A549 (cell line): Measurements from ENCODE around the gene TPCN2.

Experiments used
- BHLHE40 ChIP-seq: IDR thresholded peaks from 2 replicates; pipeline ENCODE4 v1.6.1; 2012; ENCODE audit warnings: low read depth, low read length, inconsistent platforms
- CEBPB ChIP-seq, 2 experiments: fragments of >200 bp in 1 of 2; sonication (Bioruptor Twin) in 1 of 2; formaldehyde crosslinking in 1 of 2; IDR thresholded peaks; 2 replicates each; pipeline ENCODE4 v1.6.1; 2012 to 2016
- EP300 ChIP-seq, 2 experiments: fragments of >200 bp; sonication (Bioruptor Twin); formaldehyde crosslinking; IDR thresholded peaks; 2 replicates in 1 of 2; 3 replicates in 1 of 2; pipeline ENCODE4 v1.6.1; 2016 to 2017
- ESRRA ChIP-seq: fragments of 150-350 bp; IDR thresholded peaks from 2 replicates; pipeline ENCODE4 v1.6.1; 2014; ENCODE audit warnings: mild to moderate bottlenecking, low read length, borderline replicate concordance
- JUNB ChIP-seq: fragments of >200 bp; sonication (Bioruptor Twin); formaldehyde crosslinking; IDR thresholded peaks from 2 replicates; pipeline ENCODE4 v1.6.1; 2016
- MAFK ChIP-seq: fragments of 450-650 bp; IDR thresholded peaks from 2 replicates; pipeline ENCODE4 v1.6.1; 2014; ENCODE audit not compliant: partially characterized antibody
- MAZ ChIP-seq: fragments of 150-350 bp; IDR thresholded peaks from 2 replicates; pipeline ENCODE4 v1.6.1; 2014; ENCODE audit warnings: antibody characterized with exemption, low read depth, low read length, borderline replicate concordance
- POLR2A ChIP-seq: IDR thresholded peaks from 2 replicates; pipeline ENCODE4 v1.6.1; 2012; ENCODE audit warnings: mild to moderate bottlenecking, low read length
- POLR2AphosphoS2 ChIP-seq: conservative IDR thresholded peaks from 2 replicates; pipeline ENCODE4 v1.6.1; 2012; ENCODE audit warnings: low read length, improper control_type of control experiment, inconsistent platforms
- RFX5 ChIP-seq: fragments of 450-650 bp; IDR thresholded peaks from 2 replicates; pipeline ENCODE4 v1.7.1; 2014; ENCODE audit warnings: antibody characterized with exemption, mild to moderate bottlenecking, moderate library complexity
- TF ChIP-seq, protein P1 (sequence below): fragments of >200 bp; sonication (Bioruptor Twin); formaldehyde crosslinking; IDR thresholded peaks from 3 replicates; pipeline ENCODE4 v1.5.1; 2016

DNA sequence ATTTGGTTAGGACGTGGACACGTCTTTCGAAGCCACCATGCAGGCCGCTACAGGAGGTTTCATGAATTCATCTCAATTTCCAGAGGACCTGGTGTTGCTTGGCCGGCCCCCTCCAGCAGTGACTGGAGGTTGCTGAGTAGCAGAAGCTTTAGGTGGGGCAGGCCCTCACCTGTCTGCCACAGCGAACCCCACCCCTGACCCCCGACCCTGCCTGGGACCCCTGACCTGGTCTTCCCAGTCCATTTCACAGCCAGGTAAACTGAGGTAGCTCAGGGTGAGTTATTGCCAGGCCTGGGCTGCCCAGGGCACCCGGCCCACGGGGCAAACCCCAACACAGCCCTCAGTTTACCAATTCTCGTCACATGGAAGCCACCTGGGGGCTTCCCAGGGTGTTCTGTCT lies 67.9 kb downstream of the TPCN2 start:
- TF ChIP-seq ESRRA (no peak), POLR2AphosphoS2 (no peak), MAZ (no peak), POLR2A (no peak), RFX5 (no peak), MAFK (no peak), EP300 (IDR thresholded peaks at IDR 0.05) (no peak), CEBPB (IDR thresholded peaks at IDR 0.05) (no peak), JUNB (no peak), BHLHE40 (no peak)
- TF ChIP-seq, protein P1, sequence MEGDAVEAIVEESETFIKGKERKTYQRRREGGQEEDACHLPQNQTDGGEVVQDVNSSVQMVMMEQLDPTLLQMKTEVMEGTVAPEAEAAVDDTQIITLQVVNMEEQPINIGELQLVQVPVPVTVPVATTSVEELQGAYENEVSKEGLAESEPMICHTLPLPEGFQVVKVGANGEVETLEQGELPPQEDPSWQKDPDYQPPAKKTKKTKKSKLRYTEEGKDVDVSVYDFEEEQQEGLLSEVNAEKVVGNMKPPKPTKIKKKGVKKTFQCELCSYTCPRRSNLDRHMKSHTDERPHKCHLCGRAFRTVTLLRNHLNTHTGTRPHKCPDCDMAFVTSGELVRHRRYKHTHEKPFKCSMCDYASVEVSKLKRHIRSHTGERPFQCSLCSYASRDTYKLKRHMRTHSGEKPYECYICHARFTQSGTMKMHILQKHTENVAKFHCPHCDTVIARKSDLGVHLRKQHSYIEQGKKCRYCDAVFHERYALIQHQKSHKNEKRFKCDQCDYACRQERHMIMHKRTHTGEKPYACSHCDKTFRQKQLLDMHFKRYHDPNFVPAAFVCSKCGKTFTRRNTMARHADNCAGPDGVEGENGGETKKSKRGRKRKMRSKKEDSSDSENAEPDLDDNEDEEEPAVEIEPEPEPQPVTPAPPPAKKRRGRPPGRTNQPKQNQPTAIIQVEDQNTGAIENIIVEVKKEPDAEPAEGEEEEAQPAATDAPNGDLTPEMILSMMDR = no peak
